Karpas-422 (cell line): ENCODE data around the gene SDK1. TPM values are rescaled to one million over a fixed set of nuclear protein-coding genes. Genes with fewer than 3 reads are reported as not detected.
A peak's percentile ranks its signal among the peaks of the same experiment; 100 is the strongest.

Experiments used
- DNase-seq: peaks from one replicate; pipeline ENCODE4 v3.0.0-alpha.2; 2015
- H2AFZ ChIP-seq: fragments of 200-600 bp; sonication (generic); 2 replicates; pipeline ENCODE4 v1.6.1; 2014; ENCODE audit warnings: antibody characterized with exemption, low read length, mixed read lengths
- H3K27ac ChIP-seq: fragments of 200-600 bp; sonication (generic); 2 replicates; pipeline ENCODE4 v1.5.1; 2014; ENCODE audit warnings: mild to moderate bottlenecking, low read length, moderate library complexity
- H3K27me3 ChIP-seq: fragments of 200-600 bp; sonication (generic); 2 replicates; pipeline ENCODE4 v1.6.1; 2014; ENCODE audit warnings: low read length, mixed read lengths
- H3K36me3 ChIP-seq: fragments of 200-600 bp; sonication (generic); 2 replicates; pipeline ENCODE4 v1.6.1; 2014; ENCODE audit warnings: low read length, mixed read lengths; ENCODE audit not compliant: insufficient read depth
- H3K4me1 ChIP-seq: fragments of 200-600 bp; sonication (generic); 2 replicates; pipeline ENCODE4 v1.6.1; 2014; ENCODE audit warnings: mild to moderate bottlenecking, low read length, mixed read lengths
- H3K4me2 ChIP-seq: fragments of 200-600 bp; sonication (generic); 2 replicates; pipeline ENCODE4 v1.6.1; 2014; ENCODE audit warnings: low read length, low read depth, mild to moderate bottlenecking; ENCODE audit not compliant: poor library complexity, severe bottlenecking
- H3K4me3 ChIP-seq: fragments of 200-600 bp; sonication (generic); 2 replicates; pipeline ENCODE4 v1.5.1; 2014; ENCODE audit warnings: mild to moderate bottlenecking, antibody characterized with exemption, low read length, mixed read lengths
- H3K79me2 ChIP-seq: fragments of 200-600 bp; sonication (generic); 2 replicates; pipeline ENCODE4 v1.6.1; 2014; ENCODE audit warnings: mild to moderate bottlenecking, low read length, mixed read lengths
- H3K9ac ChIP-seq: fragments of 200-600 bp; sonication (generic); 2 replicates; pipeline ENCODE4 v1.6.0; 2014; ENCODE audit warnings: low read length
- H3K9me2 ChIP-seq: fragments of 200-600 bp; sonication (generic), shearing (Covaris generic); replicated peaks from 2 replicates; pipeline ENCODE4 v1.6.0; 2014; ENCODE audit warnings: mild to moderate bottlenecking, low read length, moderate library complexity; ENCODE audit not compliant: insufficient read depth
- H3K9me3 ChIP-seq: fragments of 300-700, 200-600 bp; sonication (generic); 2 replicates; pipeline ENCODE4 v1.6.1; 2014; ENCODE audit warnings: low read length, mixed read lengths
- H4K20me1 ChIP-seq: fragments of 200-600 bp; sonication (generic); 2 replicates; pipeline ENCODE4 v1.6.1; 2014; ENCODE audit warnings: mild to moderate bottlenecking, antibody characterized with exemption, low read length, low read depth; ENCODE audit not compliant: insufficient read depth
- total RNA-seq: library from RNA; depleted of rRNA; stranded (reverse); fragments of >200 nt; shearing (Covaris generic); gene quantifications from 2 replicates; pipeline ENCODE4 v1.2.3, GENCODE V29; 2014; ENCODE audit warnings: low replicate concordance

The SDK1 gene
- total RNA-seq, 1 experiment from 2014 or later, result not detected

DNA sequence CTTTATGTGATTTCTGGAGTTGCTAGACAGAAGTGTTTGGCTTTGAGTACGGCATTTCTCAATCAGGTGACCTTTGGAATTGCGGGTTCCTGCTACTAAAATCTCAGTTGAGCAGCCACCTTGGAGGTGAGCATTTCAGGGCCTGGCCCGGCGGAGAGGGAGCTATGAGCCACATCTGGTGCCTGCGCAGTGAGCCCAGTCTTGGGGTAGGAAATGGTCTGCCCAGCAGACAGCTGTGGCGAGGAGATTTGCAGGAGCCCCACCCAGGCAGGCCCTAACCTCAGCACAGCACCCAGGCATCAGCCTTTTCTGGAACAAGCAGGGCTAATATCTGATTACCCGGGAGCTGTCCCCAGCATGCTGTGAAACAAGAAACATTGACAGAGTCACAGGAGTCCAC is 833.2 kb downstream of the SDK1 start:
- H3K9ac ChIP-seq, result no peak overlapping the region
- H3K27me3 ChIP-seq, result no peaks in the 10 kb centered on the region
- H3K4me1 ChIP-seq, result no peaks in the 10 kb centered on the region
- no peaks in the 10 kb centered on the region for H3K79me2 ChIP-seq
- no peaks in the 10 kb centered on the region for H3K9me3 ChIP-seq
- no peak for DNase-seq
- no peaks in the 10 kb centered on the region for H4K20me1 ChIP-seq
- no peak overlapping the region for H3K4me2 ChIP-seq
- H3K27ac ChIP-seq, result no peak overlapping the region
- H3K4me3 ChIP-seq, result no peak overlapping the region
- no peaks in the 10 kb centered on the region for H3K36me3 ChIP-seq
- no peaks in the 10 kb centered on the region for H3K9me2 ChIP-seq
- no peak overlapping the region for H2AFZ ChIP-seq

DNA sequence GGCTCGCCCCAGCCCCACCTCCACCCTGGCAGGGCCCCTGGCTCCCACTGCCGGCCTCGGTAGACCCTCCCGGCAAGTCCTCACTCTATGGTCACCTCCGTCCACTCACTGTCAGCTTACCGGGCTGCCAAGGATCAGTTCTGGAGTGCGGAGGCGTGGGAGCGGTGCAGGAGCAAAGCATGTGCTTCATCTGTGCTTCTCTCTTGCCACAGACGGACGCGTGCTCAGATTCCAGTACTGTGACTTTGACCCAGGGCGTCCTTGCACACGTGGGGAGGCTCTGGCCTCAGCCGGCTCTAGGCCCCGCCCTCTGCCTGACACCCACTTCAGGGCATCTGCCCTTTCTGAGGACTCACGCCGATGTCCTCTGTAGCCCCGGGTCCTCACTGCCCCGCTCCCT is 833.6 kb downstream of the SDK1 start:
- no peak overlapping the region for H2AFZ ChIP-seq
- H3K9ac ChIP-seq, result no peak overlapping the region
- H3K4me3 ChIP-seq, result no peak overlapping the region
- no peaks in the 10 kb centered on the region for H3K4me1 ChIP-seq
- H3K9me3 ChIP-seq, result no peaks in the 10 kb centered on the region
- H3K27ac ChIP-seq, result no peak overlapping the region
- no peaks in the 10 kb centered on the region for H3K36me3 ChIP-seq
- H3K9me2 ChIP-seq, result no peaks in the 10 kb centered on the region
- H3K4me2 ChIP-seq, result no peak overlapping the region
- no peaks in the 10 kb centered on the region for H3K27me3 ChIP-seq
- no peaks in the 10 kb centered on the region for H4K20me1 ChIP-seq
- no peaks in the 10 kb centered on the region for H3K79me2 ChIP-seq
- DNase-seq, result no peak

- Histone ChIP-seq H2AFZ (no peak overlapping the region), H3K9me2 (no peaks in the 10 kb centered on the region)
Measured at GRCh38 chr7:4135301-4135700, 834.2 kb downstream of the SDK1 start.

DNA sequence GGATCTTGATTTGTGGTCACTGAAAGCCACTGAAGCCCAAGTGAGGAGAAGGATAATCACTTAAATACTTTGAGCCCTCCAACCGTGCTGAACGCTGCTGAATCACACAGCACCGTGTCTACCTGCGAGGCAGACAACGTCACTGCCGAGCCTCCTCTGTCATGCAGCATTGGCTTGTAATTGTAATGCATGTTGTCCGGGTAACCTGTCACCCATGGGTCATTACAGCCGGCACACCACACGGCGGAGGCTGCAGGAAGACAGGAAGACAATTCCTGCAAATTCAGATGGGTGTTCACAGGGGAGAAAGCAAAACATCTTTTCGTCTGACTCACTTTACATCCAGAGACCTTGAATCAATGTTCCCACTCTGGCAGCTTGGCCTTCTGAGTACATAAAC is 835.0 kb downstream of the SDK1 start:
- H3K36me3 ChIP-seq, result no peaks in the 10 kb centered on the region
- no peak overlapping the region for H3K4me2 ChIP-seq
- H3K27me3 ChIP-seq, result no peaks in the 10 kb centered on the region
- no peak overlapping the region for H3K9ac ChIP-seq
- H3K27ac ChIP-seq, result no peak overlapping the region
- H3K4me3 ChIP-seq, result no peak overlapping the region
- H3K79me2 ChIP-seq, result no peaks in the 10 kb centered on the region
- no peaks in the 10 kb centered on the region for H3K9me3 ChIP-seq
- no peaks in the 10 kb centered on the region for H3K4me1 ChIP-seq
- no peak for DNase-seq
- no peak overlapping the region for H2AFZ ChIP-seq
- H4K20me1 ChIP-seq, result no peaks in the 10 kb centered on the region
- no peaks in the 10 kb centered on the region for H3K9me2 ChIP-seq

More at GRCh38 chr7:4135301-4135700, 834.2 kb downstream of the SDK1 start:
- Histone ChIP-seq H3K9me3 (no peaks in the 10 kb centered on the region), H3K9ac (no peak overlapping the region), H3K79me2 (no peaks in the 10 kb centered on the region), H3K4me2 (no peak overlapping the region), H4K20me1 (no peaks in the 10 kb centered on the region), H3K27me3 (no peaks in the 10 kb centered on the region), H3K36me3 (no peaks in the 10 kb centered on the region), H3K27ac (no peak overlapping the region), H3K4me3 (no peak overlapping the region), H3K4me1 (no peaks in the 10 kb centered on the region)
- no peak for DNase-seq

- Histone ChIP-seq H3K36me3 (no peaks in the 10 kb centered on the region), H3K9me2 (no peaks in the 10 kb centered on the region), H3K79me2 (no peaks in the 10 kb centered on the region), H3K9me3 (no peaks in the 10 kb centered on the region), H3K4me1 (no peaks in the 10 kb centered on the region), H2AFZ (no peak overlapping the region), H3K4me3 (no peak overlapping the region), H3K27ac (no peak overlapping the region), H3K27me3 (no peaks in the 10 kb centered on the region), H3K9ac (no peak overlapping the region), H3K4me2 (no peak overlapping the region), H4K20me1 (no peaks in the 10 kb centered on the region)
- DNase-seq, result peak; percentile 41
Measured at GRCh38 chr7:4136501-4137110, 835.6 kb downstream of the SDK1 start.

DNA sequence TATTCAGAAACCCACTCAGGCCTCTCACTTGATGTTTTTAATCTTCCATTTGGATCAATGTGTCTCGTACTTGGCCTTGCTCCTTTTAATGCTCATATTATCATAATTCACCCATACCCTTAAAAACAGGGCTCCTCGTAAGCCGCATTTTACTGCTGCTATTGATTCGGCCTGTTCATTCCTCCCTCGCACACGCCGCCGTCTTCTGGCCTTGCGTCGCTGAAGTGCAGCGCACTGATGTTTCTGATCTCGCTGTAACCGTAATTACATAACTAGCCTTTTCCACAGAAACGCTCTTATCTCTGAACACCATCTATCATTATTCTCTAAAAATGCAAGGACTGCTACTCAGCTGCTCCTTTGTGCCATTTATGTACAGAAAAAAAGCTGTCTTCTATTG is 836.5 kb downstream of the SDK1 start:
- no peaks in the 10 kb centered on the region for H3K4me1 ChIP-seq
- no peaks in the 10 kb centered on the region for H3K79me2 ChIP-seq
- H3K4me2 ChIP-seq, result no peak overlapping the region
- no peaks in the 10 kb centered on the region for H3K9me2 ChIP-seq
- no peak overlapping the region for H3K9ac ChIP-seq
- H4K20me1 ChIP-seq, result no peaks in the 10 kb centered on the region
- H3K36me3 ChIP-seq, result no peaks in the 10 kb centered on the region
- no peak overlapping the region for H2AFZ ChIP-seq
- H3K9me3 ChIP-seq, result no peaks in the 10 kb centered on the region
- no peak overlapping the region for H3K27ac ChIP-seq
- H3K27me3 ChIP-seq, result no peaks in the 10 kb centered on the region
- no peak for DNase-seq
- H3K4me3 ChIP-seq, result no peak overlapping the region

DNA sequence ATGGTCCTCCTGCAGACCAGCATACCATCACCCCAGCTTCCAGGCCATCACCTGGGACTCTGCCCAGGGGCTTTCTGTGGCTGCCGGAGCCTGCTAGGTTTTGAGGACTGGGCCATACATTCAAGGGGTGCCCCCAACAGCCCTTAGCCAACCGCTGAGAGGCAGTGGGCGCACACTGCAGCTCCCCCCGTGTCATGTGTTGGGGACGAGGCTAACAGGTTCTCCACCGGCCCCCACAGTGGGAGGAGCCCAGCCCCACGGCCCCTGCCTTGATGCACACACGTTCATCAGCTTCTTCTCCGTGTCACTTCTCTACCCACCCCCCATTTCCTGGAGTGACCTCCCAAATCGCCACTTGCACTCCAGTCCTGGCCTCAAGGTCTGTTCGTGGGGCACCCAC is 837.8 kb downstream of the SDK1 start:
- H3K36me3 ChIP-seq, result no peaks in the 10 kb centered on the region
- H3K4me3 ChIP-seq, result no peak overlapping the region
- H3K9ac ChIP-seq, result no peak overlapping the region
- H2AFZ ChIP-seq, result no peak overlapping the region
- H4K20me1 ChIP-seq, result no peaks in the 10 kb centered on the region
- H3K27me3 ChIP-seq, result no peaks in the 10 kb centered on the region
- no peak overlapping the region for H3K4me2 ChIP-seq
- no peaks in the 10 kb centered on the region for H3K9me2 ChIP-seq
- H3K9me3 ChIP-seq, result no peaks in the 10 kb centered on the region
- H3K79me2 ChIP-seq, result no peaks in the 10 kb centered on the region
- no peak for DNase-seq
- H3K27ac ChIP-seq, result no peak overlapping the region
- H3K4me1 ChIP-seq, result no peaks in the 10 kb centered on the region

- Histone ChIP-seq H3K4me1 (no peaks in the 10 kb centered on the region), H3K9me3 (no peaks in the 10 kb centered on the region), H3K4me2 (no peak overlapping the region), H3K79me2 (no peaks in the 10 kb centered on the region), H3K36me3 (no peaks in the 10 kb centered on the region), H3K9ac (no peak overlapping the region), H2AFZ (no peak overlapping the region), H3K4me3 (no peak overlapping the region), H3K9me2 (no peaks in the 10 kb centered on the region), H3K27me3 (no peaks in the 10 kb centered on the region), H4K20me1 (no peaks in the 10 kb centered on the region), H3K27ac (no peak overlapping the region)
- DNase-seq, result no peak
Measured at GRCh38 chr7:4139656-4140625, 838.9 kb downstream of the SDK1 start.
